Measurements from ENCODE around the gene ATG2A. TPM values are rescaled to one million over a fixed set of nuclear protein-coding genes. Genes with fewer than 3 reads are reported as not detected.

Gene ATG2A
- total and polyA plus RNA-seq, 9 of the 15 experiments (the other 6 are each of a cell fraction or from before 2014, with no cell fraction given), result 0.25 to 45.9 (median 5.2) TPM

- TF ChIP-seq TFAM (CRISPR knock-in tag; conservative IDR thresholded peaks at IDR 0.05) (no peak), RREB1 (CRISPR knock-in tag; IDR thresholded peaks at IDR 0.05) (0 out of 2 replicates have a peak, but pooled peaks have one; percentile 9), KDM2B (CRISPR knock-in tag; IDR thresholded peaks at IDR 0.05) (no peak), ZNF431 (CRISPR knock-in tag; IDR thresholded peaks at IDR 0.05) (0 out of 2 replicates have a peak, but pooled peaks have one; percentile 27), ZBTB40 (IDR thresholded peaks at IDR 0.05) (peak; percentile 65), ZBTB40 (CRISPR knock-in tag; IDR thresholded peaks at IDR 0.05) (no peak), ETV1 (tag; conservative IDR thresholded peaks at IDR 0.05; ENCODE audit: low read depth) (0 out of 2 replicates have a peak, but pooled peaks have one; percentile 35), CREBBP (IDR thresholded peaks at IDR 0.05; ENCODE audit: low read depth, low read length) (no peak), KDM5B (IDR thresholded peaks at IDR 0.05; ENCODE audit: insufficient replicate concordance, low read depth, low read length) (peak; percentile 54), ZNF384 (IDR thresholded peaks at IDR 0.05; ENCODE audit: low read depth, low read length) (no peak), DNMT1 (IDR thresholded peaks at IDR 0.05) (no peak)
Observed at GRCh38 chr11:64887757-64888405, 29.1 kb downstream of the ATG2A start (continued).

Measured in K562 (cell line).